ENCODE data around the gene AKNAD1.
"Not testable (repeated sequence)": the region's sequence is repeated elsewhere in the genome, so short reads cannot be mapped to it uniquely, and the experiment has no call there.

Gene AKNAD1

GRCh38 chr1:108856994-108857393 is at the start of gene AKNAD1:
Gene AKNAD1, minus strand, starts transcription at chr1:108857094. Its CDS starts 4,430 bp downstream, at chr1:108852664.
- DNase-seq (ENCODE audit: low spot score), result no peak

- no peak for DNase-seq (ENCODE audit: low spot score)
Measured at GRCh38 chr1:108901106-108901505, 44.2 kb upstream of the AKNAD1 start.

GRCh38 chr1:108897865-108898720 is 41.2 kb upstream of the AKNAD1 start:
- DNase-seq (ENCODE audit: low spot score), result no peak

GRCh38 chr1:108896146-108897145 is 39.6 kb upstream of the AKNAD1 start:
- no peak for DNase-seq (ENCODE audit: low spot score)

- no peak for DNase-seq (ENCODE audit: low spot score)
Measured at GRCh38 chr1:108893141-108893530, 36.2 kb upstream of the AKNAD1 start.

- DNase-seq (ENCODE audit: low spot score), result no peak
Measured at GRCh38 chr1:108892356-108893140, 35.7 kb upstream of the AKNAD1 start.

GRCh38 chr1:108889706-108890384 is 33.0 kb upstream of the AKNAD1 start:
- DNase-seq (ENCODE audit: low spot score), result no peak

- DNase-seq (ENCODE audit: low spot score), result not testable (repeated sequence)
Measured at GRCh38 chr1:108889006-108889645, 32.2 kb upstream of the AKNAD1 start.

- DNase-seq (ENCODE audit: low spot score), result no peak
Measured at GRCh38 chr1:108886292-108886691, 29.4 kb upstream of the AKNAD1 start.

GRCh38 chr1:108884968-108885367 is 28.1 kb upstream of the AKNAD1 start:
- DNase-seq (ENCODE audit: low spot score), result no peak

- DNase-seq (ENCODE audit: low spot score), result no peak
Measured at GRCh38 chr1:108882837-108883236, 25.9 kb upstream of the AKNAD1 start.

GRCh38 chr1:108881369-108881768 is 24.5 kb upstream of the AKNAD1 start:
- no peak for DNase-seq (ENCODE audit: low spot score)

- no peak for DNase-seq (ENCODE audit: low spot score)
Measured at GRCh38 chr1:108880850-108881249, 24.0 kb upstream of the AKNAD1 start.

GRCh38 chr1:108878678-108879077 is 21.8 kb upstream of the AKNAD1 start:
- DNase-seq (ENCODE audit: low spot score), result no peak

GRCh38 chr1:108878160-108878469 is 21.2 kb upstream of the AKNAD1 start:
- DNase-seq (ENCODE audit: low spot score), result no peak

GRCh38 chr1:108877348-108878159 is 20.7 kb upstream of the AKNAD1 start:
- no peak for DNase-seq (ENCODE audit: low spot score)

- DNase-seq (ENCODE audit: low spot score), result no peak
Measured at GRCh38 chr1:108871050-108871724, 14.3 kb upstream of the AKNAD1 start.

GRCh38 chr1:108865316-108865910 is 8.5 kb upstream of the AKNAD1 start:
- DNase-seq (ENCODE audit: low spot score), result no peak

GRCh38 chr1:108863984-108864383 is 7.1 kb upstream of the AKNAD1 start:
- no peak for DNase-seq (ENCODE audit: low spot score)

All from left forelimb (tissue), 1 donor.